ENCODE results near the gene SH3GL2. TPM values are rescaled to one million over a fixed set of nuclear protein-coding genes. Genes with fewer than 3 reads are reported as not detected.

Gene SH3GL2
- total and polyA plus RNA-seq, 2 donors, result 0.38 to 1.8 TPM

DNA sequence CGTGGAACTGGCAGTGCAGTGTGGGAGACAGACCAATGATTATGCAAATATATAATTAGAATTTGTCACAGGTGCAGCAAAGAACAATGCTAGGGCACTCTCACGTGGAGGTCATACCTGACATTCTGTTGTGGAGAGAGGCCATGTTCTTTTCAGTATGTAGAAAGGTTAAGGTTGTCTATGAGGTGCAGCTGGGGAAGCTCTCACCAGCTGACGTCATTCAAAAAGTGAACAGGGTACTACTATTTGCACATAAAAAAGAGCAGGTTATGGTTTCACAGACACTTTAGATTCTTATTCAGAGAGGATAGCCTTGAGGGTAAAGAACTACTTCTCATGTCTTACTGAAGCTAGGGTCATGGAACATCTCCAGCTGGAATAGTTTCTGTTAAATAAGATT lies 19.1 kb downstream of the SH3GL2 start:
- Histone ChIP-seq H3K27ac (ENCODE audit: low read depth in 1 of 2, low read length in 1 of 2) (no peak overlapping the region), H3K9me3 (ENCODE audit: control insufficient read depth in 2 of 2, insufficient read depth in 1 of 2, low read length in 1 of 2) (no peaks in the 10 kb centered on the region), H3K27me3 (ENCODE audit: control insufficient read depth in 2 of 2, insufficient read depth in 1 of 2, low read length in 1 of 2) (no peaks in the 10 kb centered on the region), H3K4me3 (ENCODE audit: low read length in 2 of 2) (no peak overlapping the region), H3K4me1 (ENCODE audit: control insufficient read depth in 2 of 2, insufficient read depth in 2 of 2, low read length in 2 of 2) (no peaks in the 10 kb centered on the region), H3K36me3 (ENCODE audit: control insufficient read depth in 2 of 2, insufficient read depth in 2 of 2, low read length in 1 of 2) (no peaks in the 10 kb centered on the region)
- WGBS, result 92% methylated on average over 3 of the region's 3 CpGs
- DNase-seq (ENCODE audit: low read depth in 6 of 9, low spot score in 9 of 9), result no peak

DNA sequence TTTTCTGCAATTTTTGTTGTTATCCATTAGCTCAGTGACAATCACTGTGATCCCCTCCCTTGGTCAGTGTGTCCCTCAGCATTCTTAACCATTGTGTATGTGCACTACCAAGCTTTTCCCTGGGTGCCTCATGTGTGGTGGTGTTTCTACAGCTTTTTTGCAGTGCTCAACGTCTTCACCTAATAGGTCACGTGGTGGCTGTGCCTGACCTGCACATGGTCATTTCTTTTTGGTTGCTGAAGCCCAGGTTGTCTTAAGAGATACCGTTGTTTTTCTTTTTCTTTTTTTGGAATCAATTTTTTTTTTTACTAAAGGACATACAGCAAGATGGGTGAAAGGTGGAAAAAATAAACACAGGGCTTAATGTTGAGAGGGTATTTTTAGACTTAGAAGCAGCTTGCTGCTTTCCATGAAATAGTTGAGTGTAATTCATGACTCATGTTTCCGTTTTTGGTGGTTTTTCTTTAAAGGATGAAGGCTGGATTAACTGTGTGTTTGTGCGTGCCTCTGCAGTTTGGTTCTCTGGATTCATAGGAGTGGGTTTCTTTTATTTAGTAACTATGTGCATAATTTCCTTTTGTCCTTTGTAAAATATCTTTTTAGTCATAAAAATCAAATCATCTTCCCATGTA lies 22.2 kb downstream of the SH3GL2 start:
- Histone ChIP-seq H3K27me3 (ENCODE audit: control insufficient read depth in 2 of 2, insufficient read depth in 1 of 2, low read length in 1 of 2) (no peaks in the 10 kb centered on the region), H3K36me3 (ENCODE audit: control insufficient read depth in 2 of 2, insufficient read depth in 2 of 2, low read length in 1 of 2) (no peaks in the 10 kb centered on the region), H3K4me1 (ENCODE audit: control insufficient read depth in 2 of 2, insufficient read depth in 2 of 2, low read length in 2 of 2) (no peaks in the 10 kb centered on the region), H3K4me3 (ENCODE audit: low read length in 2 of 2) (no peak overlapping the region), H3K9me3 (ENCODE audit: control insufficient read depth in 2 of 2, insufficient read depth in 1 of 2, low read length in 1 of 2) (no peaks in the 10 kb centered on the region), H3K27ac (ENCODE audit: low read depth in 1 of 2, low read length in 1 of 2) (no peak overlapping the region)
- 69% methylated on average over 5 of the region's 5 CpGs for WGBS
- DNase-seq (ENCODE audit: low read depth in 6 of 9, low spot score in 9 of 9), result no peak

- H3K9me3 ChIP-seq (ENCODE audit: control insufficient read depth in 2 of 2, insufficient read depth in 1 of 2, low read length in 1 of 2), result no peaks in the 10 kb centered on the region
- no peak overlapping the region for H3K4me3 ChIP-seq (ENCODE audit: low read length in 2 of 2)
- H3K27ac ChIP-seq (ENCODE audit: low read depth in 1 of 2, low read length in 1 of 2), result no peak overlapping the region
- no peaks in the 10 kb centered on the region for H3K4me1 ChIP-seq (ENCODE audit: control insufficient read depth in 2 of 2, insufficient read depth in 2 of 2, low read length in 2 of 2)
- H3K27me3 ChIP-seq (ENCODE audit: control insufficient read depth in 2 of 2, insufficient read depth in 1 of 2, low read length in 1 of 2), result no peaks in the 10 kb centered on the region
- no peaks in the 10 kb centered on the region for H3K36me3 ChIP-seq (ENCODE audit: control insufficient read depth in 2 of 2, insufficient read depth in 2 of 2, low read length in 1 of 2)
- no peak for DNase-seq (ENCODE audit: low read depth in 6 of 9, low spot score in 9 of 9)
- 92% methylated on average over 5 of the region's 5 CpGs for WGBS
Measured at GRCh38 chr9:17604556-17604955, 25.7 kb downstream of the SH3GL2 start.

GRCh38 chr9:17609312-17610005 lies 30.6 kb downstream of the SH3GL2 start:
- Histone ChIP-seq H3K4me3 (ENCODE audit: low read length in 2 of 2) (no peak overlapping the region), H3K36me3 (ENCODE audit: control insufficient read depth in 2 of 2, insufficient read depth in 2 of 2, low read length in 1 of 2) (no peaks in the 10 kb centered on the region), H3K9me3 (ENCODE audit: control insufficient read depth in 2 of 2, insufficient read depth in 1 of 2, low read length in 1 of 2) (no peaks in the 10 kb centered on the region), H3K4me1 (ENCODE audit: control insufficient read depth in 2 of 2, insufficient read depth in 2 of 2, low read length in 2 of 2) (no peaks in the 10 kb centered on the region), H3K27ac (ENCODE audit: low read depth in 1 of 2, low read length in 1 of 2) (no peak overlapping the region), H3K27me3 (ENCODE audit: control insufficient read depth in 2 of 2, insufficient read depth in 1 of 2, low read length in 1 of 2) (no peaks in the 10 kb centered on the region)
- WGBS, result 87% methylated on average over 7 of the region's 7 CpGs
- DNase-seq (ENCODE audit: low read depth in 6 of 9, low spot score in 9 of 9), result no peak

- 97% methylated on average over 2 of the region's 2 CpGs for WGBS
- Histone ChIP-seq H3K4me1 (ENCODE audit: control insufficient read depth in 2 of 2, insufficient read depth in 2 of 2, low read length in 2 of 2) (no peaks in the 10 kb centered on the region), H3K27ac (ENCODE audit: low read depth in 1 of 2, low read length in 1 of 2) (no peak overlapping the region)
Measured at GRCh38 chr9:17611342-17611741, 32.5 kb downstream of the SH3GL2 start.

DNA sequence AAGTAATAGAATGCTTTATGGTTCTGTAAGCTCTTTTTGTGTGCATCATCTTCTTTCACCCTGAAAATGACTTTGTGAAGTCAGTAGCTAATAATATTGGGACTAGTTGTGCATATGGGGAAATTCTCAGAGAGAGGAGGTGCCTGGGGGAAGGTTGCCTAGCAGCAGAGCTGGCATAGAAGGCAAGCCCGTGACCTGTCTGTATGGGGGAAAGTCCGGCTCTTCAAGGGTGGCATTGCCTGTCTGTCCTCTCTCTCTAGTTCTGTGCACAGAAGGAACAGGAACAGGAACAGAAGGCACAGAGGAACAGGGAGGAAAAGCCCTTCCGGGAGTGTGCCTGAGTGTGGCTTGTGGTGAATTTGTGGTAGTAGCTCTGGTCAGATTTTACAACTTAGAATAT lies 33.1 kb downstream of the SH3GL2 start:
- WGBS, result 42% methylated on average over 3 of the region's 3 CpGs

More at GRCh38 chr9:17611342-17611741, 32.5 kb downstream of the SH3GL2 start:
- Histone ChIP-seq H3K9me3 (ENCODE audit: control insufficient read depth in 2 of 2, insufficient read depth in 1 of 2, low read length in 1 of 2) (no peaks in the 10 kb centered on the region), H3K27me3 (ENCODE audit: control insufficient read depth in 2 of 2, insufficient read depth in 1 of 2, low read length in 1 of 2) (no peaks in the 10 kb centered on the region), H3K36me3 (ENCODE audit: control insufficient read depth in 2 of 2, insufficient read depth in 2 of 2, low read length in 1 of 2) (no peaks in the 10 kb centered on the region), H3K4me3 (ENCODE audit: low read length in 2 of 2) (no peak overlapping the region)
- DNase-seq (ENCODE audit: low read depth in 6 of 9, low spot score in 9 of 9), result no peak

GRCh38 chr9:17613758-17614157 lies 34.9 kb downstream of the SH3GL2 start:
- H3K36me3 ChIP-seq (ENCODE audit: control insufficient read depth in 2 of 2, insufficient read depth in 2 of 2, low read length in 1 of 2), result no peaks in the 10 kb centered on the region
- DNase-seq (ENCODE audit: low read depth in 6 of 9, low spot score in 9 of 9), result no peak
- WGBS, result 90% methylated on average over 3 of the region's 3 CpGs
- no peaks in the 10 kb centered on the region for H3K27me3 ChIP-seq (ENCODE audit: control insufficient read depth in 2 of 2, insufficient read depth in 1 of 2, low read length in 1 of 2)
- no peak overlapping the region for H3K4me3 ChIP-seq (ENCODE audit: low read length in 2 of 2)
- no peak overlapping the region for H3K27ac ChIP-seq (ENCODE audit: low read depth in 1 of 2, low read length in 1 of 2)
- no peaks in the 10 kb centered on the region for H3K4me1 ChIP-seq (ENCODE audit: control insufficient read depth in 2 of 2, insufficient read depth in 2 of 2, low read length in 2 of 2)
- H3K9me3 ChIP-seq (ENCODE audit: control insufficient read depth in 2 of 2, insufficient read depth in 1 of 2, low read length in 1 of 2), result no peaks in the 10 kb centered on the region

More for the DNA sequence above, 33.1 kb downstream of the SH3GL2 start:
- H3K9me3 ChIP-seq (ENCODE audit: control insufficient read depth in 2 of 2, insufficient read depth in 1 of 2, low read length in 1 of 2), result no peaks in the 10 kb centered on the region
- no peaks in the 10 kb centered on the region for H3K27me3 ChIP-seq (ENCODE audit: control insufficient read depth in 2 of 2, insufficient read depth in 1 of 2, low read length in 1 of 2)
- H3K4me1 ChIP-seq (ENCODE audit: control insufficient read depth in 2 of 2, insufficient read depth in 2 of 2, low read length in 2 of 2), result no peaks in the 10 kb centered on the region
- no peak overlapping the region for H3K27ac ChIP-seq (ENCODE audit: low read depth in 1 of 2, low read length in 1 of 2)
- H3K36me3 ChIP-seq (ENCODE audit: control insufficient read depth in 2 of 2, insufficient read depth in 2 of 2, low read length in 1 of 2), result no peaks in the 10 kb centered on the region
- H3K4me3 ChIP-seq (ENCODE audit: low read length in 2 of 2), result no peak overlapping the region
- DNase-seq (ENCODE audit: low read depth in 6 of 9, low spot score in 9 of 9), result no peak

GRCh38 chr9:17614250-17614649 lies 35.4 kb downstream of the SH3GL2 start:
- WGBS, result 96% methylated on average over 1 of the region's 1 CpG

GRCh38 chr9:17614903-17615302 lies 36.0 kb downstream of the SH3GL2 start:
- H3K4me1 ChIP-seq (ENCODE audit: control insufficient read depth in 2 of 2, insufficient read depth in 2 of 2, low read length in 2 of 2), result no peaks in the 10 kb centered on the region
- H3K27me3 ChIP-seq (ENCODE audit: control insufficient read depth in 2 of 2, insufficient read depth in 1 of 2, low read length in 1 of 2), result no peaks in the 10 kb centered on the region
- no peak for DNase-seq (ENCODE audit: low read depth in 6 of 9, low spot score in 9 of 9)
- no peak overlapping the region for H3K4me3 ChIP-seq (ENCODE audit: low read length in 2 of 2)
- 63% methylated on average over 4 of the region's 4 CpGs for WGBS
- H3K27ac ChIP-seq (ENCODE audit: low read depth in 1 of 2, low read length in 1 of 2), result no peak overlapping the region
- H3K36me3 ChIP-seq (ENCODE audit: control insufficient read depth in 2 of 2, insufficient read depth in 2 of 2, low read length in 1 of 2), result no peaks in the 10 kb centered on the region
- no peaks in the 10 kb centered on the region for H3K9me3 ChIP-seq (ENCODE audit: control insufficient read depth in 2 of 2, insufficient read depth in 1 of 2, low read length in 1 of 2)

More at GRCh38 chr9:17614250-17614649, 35.4 kb downstream of the SH3GL2 start:
- Histone ChIP-seq H3K27me3 (ENCODE audit: control insufficient read depth in 2 of 2, insufficient read depth in 1 of 2, low read length in 1 of 2) (no peaks in the 10 kb centered on the region), H3K27ac (ENCODE audit: low read depth in 1 of 2, low read length in 1 of 2) (no peak overlapping the region), H3K4me1 (ENCODE audit: control insufficient read depth in 2 of 2, insufficient read depth in 2 of 2, low read length in 2 of 2) (no peaks in the 10 kb centered on the region), H3K4me3 (ENCODE audit: low read length in 2 of 2) (no peak overlapping the region), H3K9me3 (ENCODE audit: control insufficient read depth in 2 of 2, insufficient read depth in 1 of 2, low read length in 1 of 2) (no peaks in the 10 kb centered on the region), H3K36me3 (ENCODE audit: control insufficient read depth in 2 of 2, insufficient read depth in 2 of 2, low read length in 1 of 2) (no peaks in the 10 kb centered on the region)
- DNase-seq (ENCODE audit: low read depth in 6 of 9, low spot score in 9 of 9), result no peak
